ENCODE results near the gene CXCL10.
"Not testable (repeated sequence)": the region's sequence is repeated elsewhere in the genome, so short reads cannot be mapped to it uniquely, and the experiment has no call there.

The CXCL10 gene

GRCh38 chr4:76023389-76023788 lies at the start of gene CXCL10:
Gene CXCL10, minus strand, starts transcription at chr4:76023497. Its CDS starts 66 bp downstream, at chr4:76023431.
- peak; percentile 4 for DNase-seq (ENCODE audit: low read depth)

DNA sequence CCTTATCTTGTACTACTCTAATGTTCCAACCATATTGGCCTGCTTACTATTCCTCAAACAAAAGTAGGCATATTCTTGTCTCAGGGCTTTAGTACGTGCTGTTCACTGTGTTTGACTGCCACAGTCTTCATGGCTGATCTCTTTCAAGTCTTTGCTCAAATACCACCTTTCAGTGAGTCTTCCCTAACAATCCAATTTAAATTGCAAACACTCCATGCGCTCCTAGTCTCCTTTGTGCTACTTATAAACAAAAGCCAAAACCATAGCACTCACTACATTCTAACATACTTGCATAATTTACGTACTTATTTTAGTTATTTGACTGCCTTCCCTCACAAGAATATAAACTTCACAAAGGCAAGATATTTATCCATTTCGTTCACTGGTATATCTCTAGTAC lies 49.5 kb upstream of the CXCL10 start:
- DNase-seq (ENCODE audit: low read depth): no peak

GRCh38 chr4:76067652-76068286 lies 44.5 kb upstream of the CXCL10 start:
- peak; percentile 67 for DNase-seq (ENCODE audit: low read depth)

GRCh38 chr4:76066546-76066945 lies 43.2 kb upstream of the CXCL10 start:
- no peak for DNase-seq (ENCODE audit: low read depth)

DNA sequence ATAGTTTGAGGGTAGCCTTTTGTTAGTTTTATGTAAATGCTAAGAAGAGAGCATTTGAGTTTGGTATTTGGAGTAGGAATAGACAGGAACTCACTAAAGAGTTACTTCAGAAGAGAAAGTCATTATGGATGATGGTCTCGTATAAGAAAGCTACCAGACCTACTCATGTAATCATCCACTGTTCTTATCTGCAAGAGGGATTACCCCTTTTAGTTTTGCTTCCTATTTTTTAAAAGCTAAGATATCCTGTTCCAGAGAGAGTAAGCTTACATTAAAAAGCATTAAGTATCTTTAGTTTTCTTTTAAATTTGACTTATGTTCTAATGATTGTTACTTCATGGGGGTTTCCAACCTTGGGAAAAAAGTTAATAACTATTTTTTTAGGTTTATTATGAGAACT lies 38.7 kb upstream of the CXCL10 start:
- peak; percentile 5 for DNase-seq (ENCODE audit: low read depth)

DNA sequence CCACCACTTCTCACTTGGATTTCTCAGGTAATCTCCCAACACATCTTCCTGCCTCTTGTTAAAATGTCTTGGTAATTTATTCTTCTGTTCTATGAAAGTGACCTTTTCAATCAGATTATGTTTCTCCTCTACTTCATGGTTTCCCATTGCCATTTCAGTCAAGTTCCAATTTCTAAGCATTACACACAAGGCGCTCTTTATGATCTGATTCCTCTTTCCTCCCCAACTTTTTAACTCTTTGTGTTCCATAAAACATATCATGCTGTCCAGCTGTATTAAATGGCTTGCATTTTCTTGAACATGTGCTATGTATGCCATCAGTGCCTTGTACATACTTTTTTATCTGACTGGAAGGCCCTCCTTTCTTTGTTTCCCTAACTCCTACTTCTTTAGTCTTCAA lies 38.1 kb upstream of the CXCL10 start:
- DNase-seq (ENCODE audit: low read depth): no peak

- DNase-seq (ENCODE audit: low read depth): no peak
Observed at GRCh38 chr4:76060506-76060905, 37.2 kb upstream of the CXCL10 start.

GRCh38 chr4:76059750-76060149 lies 36.5 kb upstream of the CXCL10 start:
- peak; percentile 3 for DNase-seq (ENCODE audit: low read depth)

- no peak for DNase-seq (ENCODE audit: low read depth)
Observed at GRCh38 chr4:76058888-76059426, 35.7 kb upstream of the CXCL10 start.

DNA sequence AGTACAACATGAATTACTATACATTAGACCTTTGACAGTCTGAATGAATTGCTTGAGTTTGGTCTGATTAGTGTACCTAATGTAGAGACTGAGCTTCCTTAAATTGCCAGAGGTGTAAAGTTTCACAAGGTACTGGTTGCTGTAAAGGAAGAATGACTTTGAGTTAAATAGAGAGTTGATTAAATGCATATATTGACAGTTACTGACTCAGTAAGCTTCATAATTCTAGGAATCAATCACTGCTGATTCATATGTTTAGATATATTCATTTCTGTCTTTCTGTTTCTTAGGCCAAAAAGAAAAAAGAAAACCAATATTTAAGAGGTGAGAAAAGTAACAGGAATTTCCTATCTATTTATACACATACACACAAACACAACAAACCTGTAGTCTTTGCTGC lies 35.0 kb upstream of the CXCL10 start:
- DNase-seq (ENCODE audit: low read depth): no peak

GRCh38 chr4:76055421-76055820 lies 32.1 kb upstream of the CXCL10 start:
- DNase-seq (ENCODE audit: low read depth): no peak

DNA sequence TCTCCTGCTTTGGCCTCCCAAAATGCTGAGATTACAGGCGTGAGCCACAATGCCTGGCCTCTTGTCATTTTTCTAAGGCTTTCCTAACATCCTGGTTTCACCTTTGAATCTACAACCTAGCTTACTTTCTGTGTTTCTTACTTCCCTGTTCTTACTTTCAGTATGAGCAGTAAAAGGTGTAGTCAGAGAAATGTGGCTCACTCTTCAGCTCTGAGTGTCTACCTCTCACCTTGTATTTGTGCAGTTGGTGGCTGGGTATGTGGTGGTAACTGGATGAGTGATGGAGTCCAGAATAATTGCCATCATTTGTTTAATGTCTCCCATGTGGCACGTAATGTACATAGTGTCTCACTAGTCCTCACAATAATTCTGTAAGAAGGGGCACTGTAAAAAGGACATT lies 31.7 kb upstream of the CXCL10 start:
- no peak for DNase-seq (ENCODE audit: low read depth)

- DNase-seq (ENCODE audit: low read depth): no peak
Observed at GRCh38 chr4:76053730-76054129, 30.4 kb upstream of the CXCL10 start.

DNA sequence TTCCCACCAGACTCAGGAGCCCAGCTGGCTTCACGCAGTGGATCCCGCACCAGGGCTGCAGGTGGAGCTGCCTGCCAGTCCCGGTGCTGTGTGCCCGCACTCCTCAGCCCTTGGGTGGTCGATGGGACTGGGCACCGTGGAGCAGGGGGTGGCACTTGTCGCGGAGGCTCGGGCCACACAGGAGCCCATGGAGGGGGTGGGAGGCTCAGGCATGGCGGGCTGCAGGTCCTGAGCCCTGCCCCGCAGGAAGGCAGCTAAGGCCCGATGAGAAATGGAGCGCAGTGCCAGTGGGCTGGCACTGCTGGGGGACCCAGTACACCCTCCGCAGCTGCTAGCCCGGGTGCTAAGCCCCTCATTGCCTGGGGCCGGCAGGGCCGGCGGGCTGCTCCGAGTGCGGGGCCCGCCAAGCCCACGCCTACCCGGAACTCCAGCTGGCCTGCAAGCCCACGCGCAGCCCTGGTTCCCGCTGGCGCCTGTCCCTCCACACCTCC lies 27.3 kb upstream of the CXCL10 start:
- not testable (repeated sequence) for DNase-seq (ENCODE audit: low read depth)

- not testable (repeated sequence) for DNase-seq (ENCODE audit: low read depth)
Observed at GRCh38 chr4:76049860-76050416, 26.6 kb upstream of the CXCL10 start.

DNA sequence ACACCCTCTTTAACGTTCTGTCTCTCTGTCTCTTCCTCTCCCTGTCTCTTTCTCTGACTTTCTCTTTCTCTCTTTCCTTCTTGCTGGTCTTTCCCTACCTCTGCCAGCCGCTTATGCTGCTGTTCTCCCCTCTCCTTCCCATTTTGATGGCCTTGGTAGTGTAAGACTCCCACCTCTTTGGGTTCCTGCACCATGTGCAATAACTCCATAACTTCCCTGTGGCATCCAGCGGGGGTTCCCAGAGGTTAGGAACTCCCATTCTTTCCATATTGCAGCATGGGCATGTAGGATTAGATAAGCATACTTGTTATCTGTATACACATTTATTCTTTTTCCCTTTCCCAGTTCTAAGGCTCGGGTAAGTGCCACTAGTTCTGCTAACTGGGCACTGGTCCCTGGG lies 21.4 kb upstream of the CXCL10 start:
- DNase-seq (ENCODE audit: low read depth): not testable (repeated sequence)

DNA sequence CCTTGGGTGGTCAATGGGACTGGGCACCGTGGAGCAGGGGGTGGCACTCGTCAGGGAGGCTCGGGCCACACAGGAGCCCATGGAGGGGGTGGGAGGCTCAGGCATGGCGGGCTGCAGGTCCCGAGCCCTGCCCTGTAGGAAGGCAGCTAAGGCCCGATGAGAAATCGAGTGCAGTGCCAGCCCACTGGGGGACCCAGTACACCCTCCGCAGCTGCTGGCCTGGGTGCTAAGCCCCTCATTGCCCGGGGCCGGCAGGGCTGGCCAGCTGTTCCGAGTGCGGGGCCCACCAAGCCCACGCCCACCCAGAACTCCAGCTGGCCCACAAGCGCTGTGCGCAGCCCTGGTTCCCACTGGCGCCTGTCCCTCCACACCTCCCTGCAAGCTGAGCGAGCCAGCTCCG lies 20.0 kb upstream of the CXCL10 start:
- not testable (repeated sequence) for DNase-seq (ENCODE audit: low read depth)

GRCh38 chr4:76042241-76042998 lies 19.1 kb upstream of the CXCL10 start:
- not testable (repeated sequence) for DNase-seq (ENCODE audit: low read depth)

DNA sequence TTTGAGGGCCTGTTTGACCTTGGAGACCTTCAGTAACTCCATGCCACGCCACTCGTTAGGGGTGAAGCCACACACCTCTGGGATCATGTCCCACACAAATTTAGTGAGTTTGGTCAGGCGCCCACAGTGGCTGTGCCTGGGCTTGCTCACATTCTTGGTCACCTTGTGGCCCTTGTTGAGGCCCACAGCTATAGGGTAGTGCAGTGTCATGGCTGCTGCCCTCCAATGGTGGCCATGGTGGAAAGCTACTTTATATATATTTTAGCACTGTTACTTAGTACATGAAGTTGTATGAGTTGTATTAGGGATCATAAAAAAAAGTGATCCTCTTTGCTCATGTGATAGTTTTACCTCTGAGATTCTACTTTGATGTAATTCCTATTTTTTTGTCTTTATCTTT lies 13.6 kb upstream of the CXCL10 start:
- DNase-seq (ENCODE audit: low read depth): no peak

DNA sequence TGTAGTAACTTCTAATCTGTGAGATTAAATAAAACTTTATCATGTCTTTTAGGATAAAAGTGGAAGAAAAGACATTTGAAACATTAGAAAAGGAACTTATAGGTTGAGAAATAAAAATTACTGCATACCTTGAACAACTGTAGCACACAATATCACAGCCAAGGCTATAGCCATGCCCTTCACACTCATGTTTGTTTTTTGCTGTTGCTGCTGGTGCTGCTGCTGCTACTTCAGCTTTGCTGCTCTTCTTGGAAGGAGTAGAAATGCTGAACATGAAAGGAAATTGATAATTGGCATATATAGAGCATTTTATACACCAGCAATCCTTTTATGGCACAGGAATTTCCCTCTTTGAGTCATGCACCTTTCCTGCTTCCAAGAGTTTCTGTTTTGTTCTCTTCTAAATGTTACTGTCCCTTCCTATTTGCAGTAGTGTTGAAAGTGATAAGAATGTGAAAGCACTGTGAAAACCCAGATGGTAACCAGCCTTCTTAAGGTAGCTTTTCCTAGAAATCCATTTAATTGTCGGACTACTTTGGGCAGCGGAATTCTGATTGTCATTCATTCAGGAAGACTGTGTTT lies 12.6 kb upstream of the CXCL10 start, which contains the start of gene CXCL11:
Gene CXCL11 (minus strand): TSS at position 272 of the 582 bp plus-strand sequence. CDS start 83 bp downstream, at position 189.
- no peak for DNase-seq (ENCODE audit: low read depth)

GRCh38 chr4:76035141-76035540 lies 11.8 kb upstream of the CXCL10 start:
- DNase-seq (ENCODE audit: low read depth): no peak

DNA sequence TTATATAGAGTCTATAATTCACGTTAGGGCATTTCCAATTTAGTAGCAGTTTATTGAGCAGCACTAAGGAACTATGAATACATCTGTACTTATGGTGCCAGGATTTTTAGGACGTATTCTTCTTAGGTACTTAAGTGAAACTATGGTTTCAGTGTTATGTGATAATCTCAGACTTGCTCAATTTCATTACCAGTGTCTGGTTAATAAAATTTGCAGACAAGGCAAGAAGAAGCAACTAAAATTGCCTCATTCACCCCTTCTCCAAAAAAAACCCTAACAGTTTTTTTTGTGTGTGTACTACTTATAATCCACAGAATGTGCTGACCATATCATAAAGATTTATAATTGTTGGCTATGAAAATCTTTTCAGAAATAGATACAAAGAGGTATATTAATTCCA lies 6.0 kb upstream of the CXCL10 start:
- no peak for DNase-seq (ENCODE audit: low read depth)

Measured in amniotic epithelial cell (primary cell).